Activated CD4-positive, alpha-beta T cell treated with anti-CD3 and anti-CD28 coated beads, Interleukin-2, amount 50 U/mL, for 1 hour (primary cell): ENCODE results near the gene PLA2G4C.
"Not testable (repeated sequence)": the region's sequence is repeated elsewhere in the genome, so short reads cannot be mapped to it uniquely, and the experiment has no call there.

Experiments used
- DNase-seq: peaks from one replicate; pipeline ENCODE4 v3.0.0-alpha.2; 2020

PLA2G4C gene

GRCh38 chr19:48108997-48109782 lies 1.4 kb downstream of the PLA2G4C start:
- no peak for DNase-seq

GRCh38 chr19:48103922-48104321 lies 6.7 kb downstream of the PLA2G4C start:
- no peak for DNase-seq

- peak; percentile 15 for DNase-seq
Observed at GRCh38 chr19:48102870-48103751, 7.5 kb downstream of the PLA2G4C start.

- DNase-seq, result no peak
Observed at GRCh38 chr19:48095612-48096175, 14.9 kb downstream of the PLA2G4C start.

GRCh38 chr19:48094855-48095203 lies 15.8 kb downstream of the PLA2G4C start:
- no peak for DNase-seq

- DNase-seq, result no peak
Observed at GRCh38 chr19:48094129-48094854, 16.3 kb downstream of the PLA2G4C start.

- DNase-seq, result not testable (repeated sequence)
Observed at GRCh38 chr19:48091111-48091718, 19.4 kb downstream of the PLA2G4C start.

- DNase-seq, result no peak
Observed at GRCh38 chr19:48090281-48090802, 20.3 kb downstream of the PLA2G4C start.

- not testable (repeated sequence) for DNase-seq
Observed at GRCh38 chr19:48088991-48089390, 21.6 kb downstream of the PLA2G4C start.

- no peak for DNase-seq
Observed at GRCh38 chr19:48085904-48086864, 24.4 kb downstream of the PLA2G4C start.

GRCh38 chr19:48085076-48085475 lies 25.5 kb downstream of the PLA2G4C start:
- DNase-seq, result no peak

- DNase-seq, result no peak
Observed at GRCh38 chr19:48081106-48081505, 29.5 kb downstream of the PLA2G4C start.

- DNase-seq, result not testable (repeated sequence)
Observed at GRCh38 chr19:48070177-48070769, 40.3 kb downstream of the PLA2G4C start.

- DNase-seq, result no peak
Observed at GRCh38 chr19:48069435-48069834, 41.2 kb downstream of the PLA2G4C start.

- DNase-seq, result no peak
Observed at GRCh38 chr19:48064509-48064908, 46.1 kb downstream of the PLA2G4C start.

GRCh38 chr19:48061401-48062344 lies 48.9 kb downstream of the PLA2G4C start:
- no peak for DNase-seq

GRCh38 chr19:48060381-48060780 lies 50.2 kb downstream of the PLA2G4C start:
- DNase-seq, result no peak

- DNase-seq, result no peak
Observed at GRCh38 chr19:48059331-48059730, 51.3 kb downstream of the PLA2G4C start.

GRCh38 chr19:48053856-48054255 lies 56.8 kb downstream of the PLA2G4C start:
- DNase-seq, result no peak
